Limb (tissue), 2 donors: ENCODE data around the gene CDC42EP1.

Experiments
- DNase-seq, 2 donors: peaks; one replicate each; pipeline ENCODE4 v3.0.0-alpha.2; 2016; ENCODE audit errors: extremely low spot score in 2 of 2

CDC42EP1 gene

DNA sequence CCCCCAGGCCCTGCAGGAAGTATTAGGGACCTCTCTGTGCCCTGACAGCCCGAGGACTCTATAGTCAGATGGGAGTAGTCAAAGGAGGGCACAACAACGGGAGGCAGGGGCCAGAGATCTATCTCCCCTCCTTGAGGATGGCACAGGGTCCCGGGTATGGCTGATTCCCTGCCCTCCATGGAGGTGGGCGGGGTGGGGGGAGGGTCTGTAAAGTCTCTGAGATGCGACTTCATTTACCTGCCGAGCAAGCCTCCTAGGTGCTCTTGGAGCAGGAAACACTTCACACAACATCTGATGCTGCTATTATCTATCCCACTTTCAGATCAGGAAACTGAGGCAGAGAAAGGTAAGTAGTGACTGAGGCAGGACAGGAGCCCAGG is 769 bp upstream of the CDC42EP1 start:
- DNase-seq = no peak

DNA sequence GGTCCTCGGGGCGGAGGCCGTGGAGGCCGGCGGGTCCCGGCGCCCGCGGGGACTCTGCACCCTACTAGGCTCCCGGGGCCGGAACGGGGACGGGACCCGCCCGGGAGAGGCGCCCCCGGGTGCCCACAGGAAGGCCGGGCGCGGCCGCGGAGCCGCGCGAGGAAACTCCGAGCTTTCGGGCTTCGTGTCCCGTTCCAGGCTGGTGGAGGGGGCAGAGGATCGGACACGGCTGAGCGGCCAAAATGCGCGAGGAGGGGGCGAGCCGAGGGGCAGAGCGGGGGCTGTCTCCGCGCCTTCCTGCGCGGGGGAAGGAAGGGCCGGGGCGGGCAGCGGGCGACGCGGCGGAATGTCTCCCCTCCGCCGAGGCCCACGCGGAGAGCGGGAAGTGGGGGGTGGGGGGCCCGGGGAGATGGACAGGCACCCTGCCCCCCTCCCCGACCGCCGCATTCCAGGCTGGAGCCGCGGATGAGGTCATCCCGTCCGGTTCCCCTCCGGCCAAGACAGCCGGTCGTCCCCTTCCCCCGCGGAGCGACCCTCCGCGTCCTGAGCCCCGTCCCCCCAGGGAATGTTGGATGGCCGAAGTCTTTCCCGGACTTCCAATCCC is 430 bp downstream of the CDC42EP1 start:
- peak in 1 of 2 donors; percentile 79 for DNase-seq

DNA sequence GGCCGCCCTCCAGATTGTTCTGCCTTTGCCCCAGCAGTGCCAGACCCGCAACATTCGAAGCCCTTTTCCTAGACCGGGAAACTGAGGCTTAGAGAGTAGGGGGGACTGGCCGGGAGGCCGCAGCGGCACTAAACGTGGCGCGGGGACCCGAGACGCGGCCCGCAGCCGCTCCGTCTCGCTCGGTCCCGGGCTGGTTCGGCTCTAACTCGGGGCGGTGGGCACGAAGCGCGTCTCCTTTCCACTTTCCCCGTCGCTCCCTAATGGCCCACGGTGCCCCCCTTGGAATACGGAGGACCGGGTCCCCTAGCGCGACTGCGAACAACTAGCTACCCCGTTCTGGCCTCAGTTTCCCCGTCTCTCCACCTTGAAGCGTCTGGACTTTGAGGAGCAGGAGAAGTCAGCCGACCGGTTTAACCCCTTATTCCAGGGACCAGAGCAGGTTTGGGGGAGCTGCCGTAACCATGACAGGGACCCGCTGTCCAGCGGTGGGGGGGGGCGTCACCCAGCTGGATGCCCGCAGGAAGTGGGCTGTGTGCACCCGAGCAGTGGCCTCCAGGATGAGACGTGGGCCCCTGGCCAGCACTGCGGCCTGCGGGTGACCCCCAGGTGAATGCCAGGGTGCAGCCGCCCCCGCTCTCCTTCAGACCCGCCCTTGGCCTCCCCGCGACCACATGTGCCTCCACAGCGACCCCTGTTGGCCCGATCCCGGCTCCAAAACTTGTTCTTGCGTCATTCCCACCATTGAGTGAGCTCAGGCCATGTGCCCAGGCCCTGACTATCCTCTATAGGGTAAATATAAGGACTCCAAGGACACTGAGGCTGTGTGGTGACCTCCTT is 1.1 kb downstream of the CDC42EP1 start:
- peak; percentile 83 to 95 for DNase-seq

DNA sequence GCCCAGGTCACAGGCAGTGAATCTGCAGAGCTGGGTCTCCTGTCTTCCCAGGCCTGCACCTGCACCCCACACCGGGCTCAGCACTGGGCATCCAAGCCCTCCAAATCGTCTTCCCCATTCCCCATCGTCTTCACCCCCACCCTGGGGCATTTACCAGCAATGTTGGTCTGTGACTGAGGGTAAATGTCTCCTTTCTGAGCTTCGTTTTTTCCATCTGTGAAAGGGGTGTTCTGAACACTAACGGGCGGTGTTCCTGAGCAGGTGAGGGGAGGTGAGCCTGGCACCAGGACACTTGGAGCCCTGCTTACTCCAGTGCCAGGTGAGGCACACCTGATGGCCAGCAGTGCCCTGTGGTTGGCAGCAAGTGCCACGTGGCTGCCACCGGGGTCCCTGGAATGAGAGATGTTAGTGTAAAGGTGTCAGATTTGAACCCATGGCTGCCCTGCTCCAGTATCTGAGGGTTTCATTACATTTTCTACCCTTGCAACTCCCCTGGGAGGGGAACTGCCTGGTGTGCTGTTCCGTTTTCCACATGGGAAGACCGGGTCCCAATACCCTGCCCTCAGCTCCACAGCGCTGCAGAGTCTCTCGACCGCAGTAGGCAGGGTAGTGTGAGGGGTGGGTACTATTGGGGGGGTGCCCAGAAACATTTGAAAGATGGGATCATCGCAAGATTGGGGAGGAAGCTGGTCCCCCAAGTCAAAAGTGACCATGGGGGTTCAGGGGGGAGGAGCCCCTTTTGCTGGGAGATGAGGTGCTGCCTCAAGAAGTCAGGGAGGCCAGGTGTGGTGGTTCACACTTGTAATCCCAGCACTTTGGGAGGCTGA is 2.0 kb downstream of the CDC42EP1 start:
- no peak for DNase-seq

DNA sequence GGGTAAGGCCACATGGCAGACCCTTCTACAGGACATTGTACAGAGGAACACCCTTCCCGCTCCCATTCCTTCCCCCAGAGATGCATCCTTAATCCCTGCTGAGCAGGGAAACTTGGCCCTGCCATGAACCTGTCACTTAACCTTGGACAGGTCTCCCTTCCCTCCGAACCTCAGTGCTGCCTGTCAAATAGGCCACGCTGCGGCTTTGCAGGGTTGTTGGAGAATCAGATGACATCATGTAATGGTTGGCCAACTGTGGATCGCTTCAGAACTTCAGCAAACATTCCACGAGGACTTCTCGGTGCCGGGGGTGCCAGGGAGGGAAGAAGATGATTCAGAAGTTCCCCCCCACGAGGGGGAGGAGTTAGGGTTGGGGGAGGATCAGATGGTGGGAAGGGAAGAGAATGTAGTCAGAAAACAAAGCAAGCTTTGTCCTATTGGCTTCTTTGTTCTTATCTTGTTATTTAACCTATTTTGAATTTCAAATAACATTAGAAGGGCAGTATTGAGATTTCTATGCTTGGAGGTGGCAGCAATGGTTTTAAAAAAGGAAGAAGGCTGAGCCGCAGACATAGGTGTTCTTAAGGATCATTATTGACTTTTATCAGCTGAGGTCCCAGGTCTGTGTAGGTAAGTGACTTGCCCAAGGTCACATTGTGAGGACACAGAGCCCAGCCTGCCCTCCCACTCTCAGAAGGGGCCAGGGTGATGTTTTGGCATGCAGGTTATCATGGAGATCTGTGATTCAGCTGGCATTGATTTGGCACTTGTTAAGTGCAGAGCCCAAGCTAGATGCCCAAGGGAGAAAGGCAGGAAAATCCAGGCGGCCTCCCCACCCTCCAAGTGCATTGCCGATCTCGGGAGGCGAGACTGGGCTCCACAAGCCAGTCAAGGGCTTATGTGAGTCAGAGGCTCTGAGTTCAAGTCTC is 3.1 kb downstream of the CDC42EP1 start:
- DNase-seq = no peak

DNA sequence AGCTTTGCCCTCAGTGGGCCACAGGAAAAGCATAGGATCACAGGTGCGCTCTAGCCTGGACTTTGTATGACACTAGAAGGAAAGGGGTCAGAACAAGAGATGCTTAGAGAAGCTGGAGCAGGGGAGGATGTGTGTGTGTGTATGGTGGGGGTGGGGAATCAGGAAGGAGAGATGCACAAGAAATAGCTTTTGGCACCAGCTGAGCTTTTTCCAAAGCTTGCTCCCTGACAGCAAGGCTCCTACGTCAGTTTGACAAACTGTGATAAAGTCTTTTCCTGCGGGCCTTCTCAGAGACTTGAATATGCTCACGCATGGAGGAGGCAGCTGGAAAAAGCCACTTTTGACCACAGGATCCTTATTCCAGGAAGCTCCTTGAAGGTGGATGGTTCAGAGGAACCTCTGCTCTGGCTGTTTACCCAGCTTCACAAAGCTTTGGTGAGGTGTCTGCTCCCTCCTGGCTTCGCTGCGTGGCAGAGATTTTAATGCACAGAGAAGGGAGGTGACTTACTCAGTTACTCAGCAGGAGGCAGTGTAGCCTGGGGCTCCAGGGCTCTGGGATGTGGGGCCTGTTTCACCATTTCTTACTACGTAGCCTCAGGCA is 3.9 kb downstream of the CDC42EP1 start:
- DNase-seq = no peak

DNA sequence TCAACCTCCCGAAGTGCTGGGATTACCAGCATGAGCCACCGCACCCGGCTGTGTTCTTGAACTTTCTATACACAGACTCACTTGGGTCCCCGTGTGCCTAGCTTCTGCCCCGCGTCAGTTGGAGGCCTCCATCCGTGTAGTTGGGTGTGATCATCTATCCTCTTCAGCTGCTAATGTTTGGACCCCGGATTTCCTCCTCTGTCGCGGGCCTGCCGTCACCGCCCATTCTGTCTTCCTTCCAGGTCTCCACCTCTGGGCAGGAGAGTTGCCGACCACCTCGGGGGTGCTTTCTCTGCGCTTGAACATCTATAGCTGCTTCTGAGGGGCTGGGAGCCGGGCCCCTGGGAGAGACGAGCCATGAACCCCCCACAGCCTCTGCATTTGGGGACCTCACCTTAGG is 5.5 kb downstream of the CDC42EP1 start:
- no peak for DNase-seq

DNA sequence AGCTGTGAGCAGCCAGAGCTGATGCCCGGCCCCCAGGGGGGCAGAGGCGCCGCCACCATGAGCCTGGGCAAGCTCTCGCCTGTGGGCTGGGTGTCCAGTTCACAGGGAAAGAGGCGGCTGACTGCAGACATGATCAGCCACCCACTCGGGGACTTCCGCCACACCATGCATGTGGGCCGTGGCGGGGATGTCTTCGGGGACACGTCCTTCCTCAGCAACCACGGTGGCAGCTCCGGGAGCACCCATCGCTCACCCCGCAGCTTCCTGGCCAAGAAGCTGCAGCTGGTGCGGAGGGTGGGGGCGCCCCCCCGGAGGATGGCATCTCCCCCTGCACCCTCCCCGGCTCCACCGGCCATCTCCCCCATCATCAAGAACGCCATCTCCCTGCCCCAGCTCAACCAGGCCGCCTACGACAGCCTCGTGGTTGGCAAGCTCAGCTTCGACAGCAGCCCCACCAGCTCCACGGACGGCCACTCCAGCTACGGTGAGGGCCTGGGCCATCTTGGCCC is 6.1 kb downstream of the CDC42EP1 start:
- no peak for DNase-seq

DNA sequence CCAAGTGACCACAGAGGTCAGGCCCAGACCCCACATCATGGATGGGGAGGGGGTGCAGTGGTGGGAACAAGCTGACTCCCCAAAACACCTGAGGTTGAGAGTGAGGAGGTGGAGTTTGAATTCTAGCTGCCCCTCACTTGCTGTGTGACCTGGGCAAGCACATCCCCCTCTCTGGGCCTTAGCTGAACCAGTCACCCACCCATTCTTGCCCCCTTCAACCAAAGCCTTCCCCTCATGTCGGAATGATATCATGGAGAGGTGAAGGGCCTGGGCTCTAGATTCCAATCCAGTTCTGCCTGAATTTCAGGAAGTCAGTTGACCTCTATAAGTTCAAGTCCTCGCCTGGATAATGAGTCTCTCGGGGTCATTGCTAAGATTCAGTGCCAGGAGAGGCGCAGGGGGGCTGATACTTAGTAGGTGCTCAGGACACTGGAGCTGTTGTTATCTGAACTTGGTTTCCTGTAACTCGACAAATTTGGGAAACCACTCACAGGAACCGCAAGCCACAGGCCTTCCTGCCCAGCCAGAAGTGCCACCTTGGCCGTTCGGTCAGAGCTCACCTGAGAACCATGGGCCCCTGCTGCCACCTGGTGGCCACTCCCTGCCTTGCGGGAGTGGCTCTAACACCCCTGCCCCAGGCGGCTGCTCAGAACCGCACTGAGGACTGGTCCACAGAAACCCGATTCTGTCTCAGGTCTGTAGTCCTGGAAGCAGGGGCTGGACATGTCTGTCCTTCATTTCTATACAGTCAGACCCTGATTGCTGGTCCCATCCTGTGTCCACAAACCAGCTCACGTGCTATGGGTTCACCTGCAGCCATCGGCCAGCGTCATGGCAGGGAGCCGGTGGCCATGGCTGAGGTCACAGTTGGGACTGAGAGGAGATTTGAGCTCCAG is 6.9 kb downstream of the CDC42EP1 start:
- DNase-seq = peak in 1 of 2 donors; percentile 89

DNA sequence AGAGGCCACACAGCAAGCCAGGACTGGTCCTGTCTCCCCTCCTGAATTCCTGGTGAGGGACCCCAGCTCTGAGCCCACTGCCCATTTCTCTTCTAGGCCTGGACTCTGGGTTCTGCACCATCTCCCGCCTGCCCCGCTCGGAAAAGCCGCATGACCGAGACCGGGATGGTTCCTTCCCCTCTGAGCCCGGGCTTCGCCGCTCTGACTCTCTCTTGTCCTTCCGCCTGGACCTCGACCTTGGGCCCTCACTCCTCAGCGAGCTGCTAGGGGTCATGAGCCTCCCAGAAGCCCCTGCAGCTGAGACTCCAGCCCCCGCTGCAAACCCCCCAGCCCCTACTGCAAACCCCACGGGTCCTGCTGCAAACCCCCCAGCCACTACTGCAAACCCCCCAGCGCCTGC is 7.7 kb downstream of the CDC42EP1 start:
- no peak for DNase-seq

DNA sequence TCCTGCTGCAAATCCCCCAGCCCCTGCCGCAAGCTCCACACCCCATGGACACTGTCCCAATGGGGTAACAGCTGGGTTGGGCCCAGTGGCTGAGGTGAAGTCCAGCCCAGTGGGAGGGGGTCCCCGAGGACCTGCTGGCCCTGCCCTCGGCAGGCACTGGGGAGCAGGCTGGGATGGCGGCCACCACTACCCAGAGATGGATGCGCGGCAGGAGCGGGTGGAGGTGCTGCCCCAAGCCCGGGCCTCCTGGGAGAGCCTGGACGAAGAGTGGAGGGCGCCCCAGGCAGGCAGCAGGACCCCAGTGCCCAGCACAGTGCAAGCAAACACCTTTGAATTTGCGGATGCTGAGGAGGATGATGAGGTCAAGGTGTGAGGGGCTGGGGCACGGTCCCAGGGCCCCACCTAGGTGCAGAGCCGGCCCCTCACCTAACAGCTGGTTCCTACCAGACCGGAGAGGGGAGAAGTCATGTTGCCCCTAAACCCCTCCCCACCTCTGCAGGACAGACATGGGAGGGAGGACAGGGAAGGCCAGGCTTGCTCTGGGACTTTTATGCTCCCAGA is 8.2 kb downstream of the CDC42EP1 start:
- DNase-seq = no peak

DNA sequence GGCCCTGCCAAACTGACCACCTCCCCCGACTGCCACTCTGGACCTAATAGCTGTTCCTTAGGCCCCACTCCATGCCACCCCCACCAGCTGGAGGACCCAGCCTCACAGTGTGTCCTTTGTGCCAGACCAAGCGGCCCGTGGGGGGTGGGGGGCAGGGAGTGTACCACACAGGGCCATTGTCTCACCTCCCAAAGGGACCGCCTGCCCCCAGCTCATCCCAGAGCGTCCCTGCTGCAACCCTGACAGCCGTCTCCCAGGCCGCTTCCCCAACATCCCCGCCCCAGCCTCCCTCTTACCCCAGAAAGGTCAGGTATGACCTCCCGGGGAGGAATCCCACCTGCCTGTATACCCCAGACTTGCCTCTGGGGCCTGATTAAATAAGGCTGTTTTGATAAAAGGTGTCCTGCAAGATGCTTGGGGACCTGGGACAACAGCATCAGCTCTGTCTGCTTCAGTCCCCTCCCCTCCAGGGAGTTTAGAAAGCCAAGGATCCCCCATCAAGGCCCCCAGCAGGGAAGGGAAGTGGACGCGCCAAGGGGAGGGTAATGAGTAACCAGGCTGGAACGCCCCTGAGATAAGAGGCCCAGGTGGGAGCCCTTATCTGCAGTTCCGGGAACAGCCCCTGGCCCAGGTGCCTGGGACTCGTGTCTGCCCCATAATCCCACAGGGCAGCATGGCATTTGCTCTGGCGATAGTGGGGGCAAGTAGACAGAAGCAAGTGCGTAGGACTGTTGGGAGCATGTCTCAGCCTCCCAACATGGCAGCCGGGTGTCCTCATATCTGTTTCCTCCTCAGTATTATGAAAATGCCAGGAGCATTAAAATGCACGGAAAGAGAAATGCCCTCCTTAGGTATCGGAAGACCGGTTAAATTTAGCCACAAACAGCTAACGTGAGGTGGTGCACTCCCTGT is 9.0 kb downstream of the CDC42EP1 start:
- DNase-seq = no peak

DNA sequence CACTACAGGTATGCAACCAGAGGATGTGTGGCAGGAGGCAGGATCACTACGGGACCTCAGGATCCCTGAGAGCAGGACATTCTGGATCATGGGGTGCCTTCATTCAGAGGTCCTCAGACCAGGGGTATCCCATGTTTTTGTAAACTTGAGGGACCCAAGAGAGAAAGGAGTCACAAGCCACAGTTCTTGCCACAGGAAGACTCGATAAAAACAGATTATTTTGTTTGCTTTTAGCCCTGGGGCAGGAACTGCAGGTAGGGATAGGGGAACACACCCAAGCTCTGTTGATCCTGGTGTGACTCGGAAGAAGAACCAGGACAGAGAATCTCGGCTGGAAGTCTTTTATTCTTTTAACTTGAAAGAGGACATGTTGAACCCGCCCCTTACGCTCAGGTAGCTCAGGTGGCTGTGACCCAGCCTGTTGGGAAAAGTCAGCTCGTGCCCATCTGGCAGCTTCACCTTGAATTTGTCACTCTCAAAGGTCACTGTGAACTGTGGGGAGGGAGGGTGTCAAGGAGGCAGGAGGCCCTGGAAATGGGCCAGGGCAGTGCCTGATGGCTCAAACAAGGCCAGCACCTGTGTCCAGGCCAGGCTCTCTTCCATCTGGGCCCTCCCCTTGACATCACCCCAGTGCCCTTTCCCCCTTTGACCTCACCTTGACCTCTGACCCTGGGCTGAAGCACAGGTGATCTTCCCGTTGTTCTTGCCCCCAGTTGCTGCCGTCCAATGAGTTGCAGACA is 9.8 kb downstream of the CDC42EP1 start:
- no peak for DNase-seq

DNA sequence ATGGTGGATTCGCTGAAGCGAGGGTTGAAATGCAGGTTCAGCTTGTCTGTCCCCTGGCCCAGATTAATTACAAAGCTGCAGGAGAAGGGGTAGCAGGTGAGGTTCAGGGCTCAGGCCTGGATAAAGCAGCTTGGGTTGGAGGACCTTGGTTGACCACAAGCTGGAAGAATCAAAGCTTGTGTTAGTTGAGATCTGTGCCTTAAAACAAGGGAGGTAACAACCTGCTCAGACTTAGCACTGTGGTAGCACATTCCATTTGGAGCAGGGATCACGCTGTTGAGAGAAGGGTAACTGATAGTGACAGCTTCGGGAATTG is 10.3 kb downstream of the CDC42EP1 start:
- DNase-seq = no peak

DNA sequence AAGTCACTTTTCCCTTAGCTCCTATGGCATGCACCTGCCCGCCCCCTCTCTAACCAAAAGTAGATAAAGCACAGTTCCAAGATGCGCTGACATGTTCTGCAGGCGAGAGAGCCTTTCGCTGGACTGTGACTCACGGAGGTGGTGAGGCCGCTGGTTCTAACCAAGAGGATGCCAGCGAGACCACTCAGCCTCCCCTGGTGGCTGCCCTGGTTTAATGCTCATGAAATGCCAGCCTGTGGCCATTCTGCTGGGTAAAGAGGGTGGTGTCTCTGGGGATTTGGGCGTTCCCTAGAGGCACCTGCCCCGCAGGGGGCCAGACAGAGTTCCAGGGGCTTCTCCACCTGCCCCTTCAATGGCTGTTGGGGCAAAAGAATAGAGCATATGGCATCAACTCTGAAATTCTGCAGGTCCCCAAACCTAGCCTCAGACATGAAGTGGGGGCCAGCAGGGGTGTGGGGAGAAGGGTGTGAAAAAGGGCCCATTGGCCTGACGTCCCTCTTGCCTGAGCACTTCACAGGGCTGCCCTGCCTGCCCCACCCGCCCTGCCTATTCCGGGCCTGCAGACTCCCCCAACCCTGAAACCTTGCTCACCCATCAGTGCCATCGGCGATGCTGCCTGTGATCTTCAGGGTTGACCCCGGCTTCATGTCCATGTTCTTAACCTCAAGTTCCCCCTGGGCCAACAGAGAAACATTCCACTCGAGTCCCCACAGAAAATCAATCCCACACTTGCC is 11.1 kb downstream of the CDC42EP1 start:
- DNase-seq = no peak

DNA sequence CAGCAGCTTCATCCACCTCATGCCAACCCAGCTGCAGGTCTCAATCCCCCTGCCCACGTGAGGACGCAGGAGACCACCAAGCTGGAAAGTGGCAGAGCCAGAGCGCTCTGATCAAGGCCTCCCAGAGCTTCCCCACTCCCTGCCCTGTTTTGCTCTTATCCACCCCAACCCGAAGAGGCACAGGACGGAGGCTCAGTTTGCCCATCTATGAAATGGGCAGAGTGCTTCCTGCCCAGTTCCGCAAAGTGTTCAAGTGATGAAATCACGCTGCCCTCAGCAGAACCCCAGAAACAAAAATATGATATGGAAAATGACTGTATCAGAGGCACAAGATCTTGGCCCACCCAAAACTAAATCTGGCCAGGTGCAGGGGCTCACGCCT is 11.7 kb downstream of the CDC42EP1 start:
- no peak for DNase-seq

DNA sequence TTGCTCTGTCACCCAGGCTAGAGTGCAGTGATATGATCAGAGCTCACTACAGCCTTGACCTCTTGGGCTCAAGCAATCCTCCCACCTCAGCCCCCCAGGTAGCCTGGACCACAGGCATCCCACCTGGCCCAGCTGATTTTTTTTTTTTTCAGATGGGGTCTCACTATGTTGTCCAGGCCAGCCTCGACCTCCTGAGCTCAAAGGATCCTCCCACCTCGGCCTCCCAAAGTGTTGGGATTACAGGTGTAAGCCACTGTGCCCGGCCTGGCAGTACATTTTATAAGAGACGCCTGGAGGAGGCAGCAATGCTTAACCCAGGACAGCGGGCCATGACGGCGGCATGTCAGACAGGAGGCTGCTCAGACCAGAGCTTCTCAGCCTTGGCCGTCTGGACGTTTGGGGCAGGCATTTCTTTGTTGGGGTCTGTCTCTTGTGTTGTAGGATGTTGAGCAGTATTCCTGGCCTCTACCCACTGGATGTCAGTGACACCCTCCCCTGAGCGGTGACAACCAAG is 15.3 kb downstream of the CDC42EP1 start:
- no peak for DNase-seq
